GM18951 (cell line): ENCODE results near the gene CD40LG.

ENCODE experiments used
- POLR2A ChIP-seq: IDR thresholded peaks from 4 replicates; pipeline ENCODE4 v1.6.1; 2011; ENCODE audit warnings: mild to moderate bottlenecking; ENCODE audit not compliant: insufficient read length, insufficient read depth; ENCODE audit errors: extremely low read depth
- in situ Hi-C: fragments of 300-500 bp; cut with MboI; formaldehyde crosslinking; loops from one replicate; pipeline ENCODE4 v1.12.0; 2022; ENCODE audit warnings: low sequenced_read_pairs, mixed read lengths, inconsistent platforms; ENCODE audit not compliant: unreplicated experiment

CD40LG gene

GRCh38 chrX:136627409-136627808, 20.5 kb upstream of the CD40LG start:
- no peak for TF ChIP-seq POLR2A
- in situ Hi-C loops, result no loop called here

- TF ChIP-seq POLR2A, result no peak
- in situ Hi-C loops, result no loop called here
Measured at GRCh38 chrX:136629084-136629750, 18.7 kb upstream of the CD40LG start.

GRCh38 chrX:136630881-136631280, 17.1 kb upstream of the CD40LG start:
- TF ChIP-seq POLR2A, result no peak
- in situ Hi-C loops, result no loop called here

- TF ChIP-seq POLR2A, result no peak
- in situ Hi-C loops, result no loop called here
Measured at GRCh38 chrX:136635235-136635634, 12.7 kb upstream of the CD40LG start.

- no peak for TF ChIP-seq POLR2A
- in situ Hi-C loops, result no loop called here
Measured at GRCh38 chrX:136636121-136636520, 11.8 kb upstream of the CD40LG start.

- TF ChIP-seq POLR2A, result no peak
- in situ Hi-C loops, result no loop called here
Measured at GRCh38 chrX:136639506-136640176, 8.3 kb upstream of the CD40LG start.

- in situ Hi-C loops, result no loop called here
- TF ChIP-seq POLR2A, result no peak
Measured at GRCh38 chrX:136643243-136643642, 4.7 kb upstream of the CD40LG start.

GRCh38 chrX:136646602-136647239, 1.2 kb upstream of the CD40LG start:
- in situ Hi-C loops, result no loop called here
- no peak for TF ChIP-seq POLR2A

GRCh38 chrX:136650811-136651210, 2.9 kb downstream of the CD40LG start:
- no peak for TF ChIP-seq POLR2A
- in situ Hi-C loops, result no loop called here

GRCh38 chrX:136652822-136653723, 5.1 kb downstream of the CD40LG start:
- in situ Hi-C loops, result no loop called here
- TF ChIP-seq POLR2A, result no peak

GRCh38 chrX:136656361-136656964, 8.5 kb downstream of the CD40LG start:
- no peak for TF ChIP-seq POLR2A
- in situ Hi-C loops, result no loop called here

- in situ Hi-C loops, result no loop called here
- no peak for TF ChIP-seq POLR2A
Measured at GRCh38 chrX:136658151-136658550, 10.2 kb downstream of the CD40LG start.

- no peak for TF ChIP-seq POLR2A
- in situ Hi-C loops, result no loop called here
Measured at GRCh38 chrX:136659174-136659573, 11.2 kb downstream of the CD40LG start.
